GM10266 (cell line): ENCODE measurements around the gene TFIP11.

Experiments
- DNase-seq: peaks from one replicate; pipeline ENCODE4 v3.0.0; 2012; ENCODE audit errors: extremely low spot score
- TF ChIP-seq, protein P1 (sequence below): IDR thresholded peaks from 2 replicates; pipeline ENCODE4 v1.5.1; 2012; ENCODE audit warnings: mild to moderate bottlenecking, low read depth; ENCODE audit not compliant: control insufficient read depth, insufficient read depth; ENCODE audit errors: missing control alignments

The TFIP11 gene

DNA sequence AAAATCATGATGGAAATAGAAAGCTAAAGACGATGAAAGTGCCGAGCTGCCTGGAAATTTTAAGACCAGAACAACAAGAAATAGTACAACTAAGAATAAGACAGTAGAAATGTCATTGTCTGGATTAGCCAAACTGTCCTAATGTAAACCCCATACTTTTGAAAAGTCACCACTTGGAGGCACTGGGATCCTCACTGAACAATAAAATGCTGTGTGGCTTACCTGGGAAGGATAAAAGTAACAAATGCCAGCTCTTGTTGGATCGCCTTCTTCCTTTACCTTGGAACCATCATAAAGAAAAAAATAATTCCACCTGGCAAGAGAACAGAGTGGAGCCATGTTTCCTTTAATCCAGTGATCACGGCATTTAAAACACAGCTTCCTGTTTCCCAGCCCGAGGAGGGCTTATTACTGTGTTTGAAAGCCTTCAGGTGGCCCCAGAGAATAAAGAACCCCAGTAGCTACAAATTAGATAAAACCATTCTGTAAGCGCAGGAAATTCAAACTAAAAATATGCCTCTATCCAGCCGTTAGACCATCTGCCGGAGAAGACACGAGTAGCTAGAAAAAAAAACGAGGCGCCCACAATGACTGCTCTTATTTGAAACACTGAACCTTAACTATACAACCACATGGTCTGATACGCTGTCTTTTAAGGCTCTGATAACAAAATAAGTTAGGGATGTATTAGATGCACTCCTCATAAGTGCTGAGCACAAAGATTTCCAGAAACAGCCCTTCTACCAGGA is 33.1 kb downstream of the TFIP11 start:
- TF ChIP-seq, protein P1, sequence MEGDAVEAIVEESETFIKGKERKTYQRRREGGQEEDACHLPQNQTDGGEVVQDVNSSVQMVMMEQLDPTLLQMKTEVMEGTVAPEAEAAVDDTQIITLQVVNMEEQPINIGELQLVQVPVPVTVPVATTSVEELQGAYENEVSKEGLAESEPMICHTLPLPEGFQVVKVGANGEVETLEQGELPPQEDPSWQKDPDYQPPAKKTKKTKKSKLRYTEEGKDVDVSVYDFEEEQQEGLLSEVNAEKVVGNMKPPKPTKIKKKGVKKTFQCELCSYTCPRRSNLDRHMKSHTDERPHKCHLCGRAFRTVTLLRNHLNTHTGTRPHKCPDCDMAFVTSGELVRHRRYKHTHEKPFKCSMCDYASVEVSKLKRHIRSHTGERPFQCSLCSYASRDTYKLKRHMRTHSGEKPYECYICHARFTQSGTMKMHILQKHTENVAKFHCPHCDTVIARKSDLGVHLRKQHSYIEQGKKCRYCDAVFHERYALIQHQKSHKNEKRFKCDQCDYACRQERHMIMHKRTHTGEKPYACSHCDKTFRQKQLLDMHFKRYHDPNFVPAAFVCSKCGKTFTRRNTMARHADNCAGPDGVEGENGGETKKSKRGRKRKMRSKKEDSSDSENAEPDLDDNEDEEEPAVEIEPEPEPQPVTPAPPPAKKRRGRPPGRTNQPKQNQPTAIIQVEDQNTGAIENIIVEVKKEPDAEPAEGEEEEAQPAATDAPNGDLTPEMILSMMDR, result no peak
- DNase-seq, result no peak

- DNase-seq, result no peak
- TF ChIP-seq, protein P1, result no peak
These were observed 34.9 kb downstream of the TFIP11 start for GRCh38 chr22:26477341-26477731.

DNA sequence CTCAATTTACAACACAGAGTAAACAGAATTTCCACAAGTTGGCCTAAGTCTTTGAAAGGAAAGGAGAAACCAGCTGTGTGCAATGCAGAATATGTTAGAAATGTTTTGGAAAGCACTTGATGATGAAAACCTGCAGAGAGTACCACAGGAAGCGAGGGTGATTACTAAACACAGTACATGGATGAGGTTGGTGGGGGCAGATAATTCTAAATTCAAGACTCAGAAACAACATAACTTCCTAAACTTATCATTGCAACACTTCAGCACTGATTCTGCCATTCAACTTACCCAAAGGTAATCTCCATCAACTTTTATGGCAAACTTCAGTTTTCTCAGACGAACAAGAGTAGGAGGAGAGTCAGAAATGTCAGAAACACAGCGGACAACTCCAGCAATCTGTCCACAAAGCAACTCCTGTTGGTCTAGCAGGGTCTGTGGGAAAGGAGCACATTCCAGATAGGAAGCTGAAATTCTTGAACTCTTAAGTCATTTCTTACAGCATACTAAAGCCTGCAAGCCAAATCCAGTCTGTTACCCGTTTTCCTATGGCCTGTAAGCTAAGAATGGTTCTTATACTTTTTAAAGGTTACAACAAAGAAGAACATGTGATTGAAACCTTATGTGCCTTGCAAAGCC is 35.5 kb downstream of the TFIP11 start:
- no peak for DNase-seq
- TF ChIP-seq, protein P1, result no peak

DNA sequence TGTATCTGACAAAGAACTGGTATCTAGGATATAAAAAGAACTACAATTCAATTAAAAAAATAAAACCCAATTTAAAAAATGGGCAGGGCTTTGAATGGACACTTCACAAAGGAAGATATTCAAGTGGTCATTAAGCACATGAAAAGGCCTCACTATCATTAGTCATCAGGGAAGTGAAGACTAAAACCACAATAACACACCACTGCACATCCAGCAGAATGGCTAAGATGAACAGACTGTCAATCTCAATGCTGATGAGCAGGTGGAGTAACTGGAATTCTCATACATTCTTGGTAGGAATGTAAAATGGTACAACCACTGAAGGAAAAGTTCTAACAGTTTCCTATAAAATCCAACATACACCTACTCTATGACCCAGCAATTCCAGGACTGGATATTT is 37.6 kb downstream of the TFIP11 start:
- no peak for DNase-seq
- TF ChIP-seq, protein P1, result no peak

DNA sequence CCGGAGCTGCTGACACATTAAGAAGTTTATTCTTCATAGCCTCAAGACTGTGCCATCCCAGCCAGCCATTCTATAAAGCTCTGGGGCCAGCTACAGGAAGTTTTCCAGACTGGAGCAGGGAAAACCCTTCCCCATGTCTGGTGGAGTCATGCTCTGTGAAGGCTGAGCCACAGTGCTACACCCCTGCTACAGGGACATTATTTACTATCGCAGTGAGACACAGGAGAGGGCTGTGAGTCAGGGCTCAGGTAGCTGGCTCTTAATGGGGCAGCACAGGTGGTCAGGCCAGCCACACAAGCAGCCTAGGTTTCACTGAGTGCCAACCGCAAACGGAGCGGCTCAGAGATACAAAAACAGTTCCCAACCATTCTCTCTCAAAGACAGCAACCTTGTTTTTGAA is 40.8 kb downstream of the TFIP11 start:
- TF ChIP-seq, protein P1, result no peak
- no peak for DNase-seq

DNA sequence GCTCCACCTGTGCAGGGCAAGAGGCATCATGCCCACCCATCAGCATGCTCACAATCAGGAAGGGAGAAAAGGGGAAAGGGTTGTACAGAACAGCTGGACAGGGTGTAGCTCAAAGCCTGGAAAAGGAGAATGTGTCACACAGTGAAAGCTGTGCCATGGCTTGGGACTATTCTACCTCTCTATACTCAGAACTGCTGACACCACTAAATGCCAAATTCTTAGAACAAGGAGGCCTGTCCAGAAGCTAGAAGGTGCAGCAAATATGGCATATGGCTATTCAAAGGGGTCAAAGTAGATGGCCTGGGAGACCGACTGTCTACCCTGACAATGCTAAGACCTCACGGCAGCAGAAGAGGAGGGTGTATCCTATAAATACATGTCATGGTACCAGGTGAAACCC is 41.5 kb downstream of the TFIP11 start:
- DNase-seq, result no peak
- TF ChIP-seq, protein P1, result no peak

DNA sequence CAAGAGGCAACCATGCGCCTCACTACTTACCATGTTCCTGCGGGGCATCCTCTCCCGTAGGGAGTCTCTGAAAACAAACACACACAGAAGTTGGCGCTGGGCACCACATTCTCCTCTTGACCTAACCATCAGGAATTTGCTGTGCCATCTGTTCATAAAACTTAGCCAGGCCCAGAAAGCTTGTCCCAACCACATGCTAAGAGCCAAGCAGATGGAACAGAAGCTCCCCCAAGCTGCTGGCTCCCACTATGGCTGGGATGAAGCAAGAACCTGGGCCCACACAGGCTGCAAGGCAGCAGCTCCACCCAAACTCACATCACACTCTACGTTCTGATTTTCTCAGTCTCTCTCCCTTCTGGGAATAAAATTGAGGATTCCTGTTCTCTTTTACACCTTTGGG is 46.1 kb downstream of the TFIP11 start:
- DNase-seq, result no peak
- TF ChIP-seq, protein P1, result no peak
